GM18526 (cell line): ENCODE results near the gene BBS9.

Experiments used
- POLR2A ChIP-seq: IDR thresholded peaks from 3 replicates; pipeline ENCODE4 v1.6.1; 2011; ENCODE audit not compliant: insufficient read length; ENCODE audit errors: extremely low read depth

BBS9 gene

GRCh38 chr7:33422141-33422540 is 292.8 kb downstream of the BBS9 start:
- no peak for TF ChIP-seq POLR2A

- TF ChIP-seq POLR2A, result no peak
Measured at GRCh38 chr7:33422825-33423645, 293.7 kb downstream of the BBS9 start.

GRCh38 chr7:33423646-33424020 is 294.3 kb downstream of the BBS9 start:
- TF ChIP-seq POLR2A, result no peak

GRCh38 chr7:33425395-33425794 is 296.0 kb downstream of the BBS9 start:
- no peak for TF ChIP-seq POLR2A

DNA sequence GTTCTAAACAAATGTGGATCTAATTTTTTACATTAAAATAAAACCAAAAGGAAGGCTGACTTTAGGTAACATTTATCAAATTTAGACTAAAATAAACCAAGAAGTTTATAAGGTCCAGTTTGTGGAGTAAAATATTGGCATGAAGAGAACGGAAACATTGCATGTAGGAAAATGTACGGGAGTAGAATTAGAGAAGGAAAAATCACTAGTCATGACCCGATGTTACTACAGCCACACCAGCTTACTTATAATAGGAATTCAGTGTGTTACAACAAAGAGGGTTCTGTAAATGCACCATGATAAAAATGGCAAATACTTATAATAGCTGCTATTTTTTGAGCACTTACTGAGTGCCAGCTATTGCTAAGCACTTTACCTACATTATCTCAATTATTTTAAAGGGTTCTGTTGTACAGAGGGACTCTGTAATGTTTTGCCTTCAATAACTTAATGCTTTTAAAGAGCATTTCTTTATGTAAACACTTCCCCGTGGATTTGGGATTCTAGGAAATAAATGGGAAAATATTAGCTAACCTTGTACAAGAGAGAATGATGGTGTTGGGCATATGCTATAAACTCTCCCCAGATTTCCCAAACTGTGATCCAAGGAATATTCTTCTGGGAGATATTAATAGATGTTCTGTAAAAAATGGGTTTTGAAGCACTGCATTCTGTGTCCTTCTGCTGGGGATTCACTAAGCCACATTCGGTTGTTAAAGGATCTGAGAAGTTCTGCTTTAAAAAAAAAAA is 296.7 kb downstream of the BBS9 start:
- TF ChIP-seq POLR2A, result no peak

DNA sequence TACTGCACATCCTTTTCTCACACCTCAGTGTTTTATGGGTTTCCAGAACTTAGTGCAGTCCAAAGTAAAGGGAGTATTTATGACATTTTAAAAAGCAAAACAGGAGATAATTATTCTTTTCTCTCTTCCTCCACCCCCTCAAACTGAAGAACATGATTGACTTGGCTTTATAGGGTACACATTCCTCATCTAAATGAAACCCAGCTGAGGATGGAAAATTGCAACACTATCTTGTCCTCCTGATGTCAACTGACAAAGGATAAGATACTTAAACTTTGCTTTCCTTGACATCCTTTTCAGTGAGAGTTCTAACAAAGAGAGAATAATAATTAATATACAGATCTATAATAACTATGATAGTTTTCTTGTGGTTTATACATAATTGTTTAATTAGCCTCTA is 299.1 kb downstream of the BBS9 start:
- no peak for TF ChIP-seq POLR2A

DNA sequence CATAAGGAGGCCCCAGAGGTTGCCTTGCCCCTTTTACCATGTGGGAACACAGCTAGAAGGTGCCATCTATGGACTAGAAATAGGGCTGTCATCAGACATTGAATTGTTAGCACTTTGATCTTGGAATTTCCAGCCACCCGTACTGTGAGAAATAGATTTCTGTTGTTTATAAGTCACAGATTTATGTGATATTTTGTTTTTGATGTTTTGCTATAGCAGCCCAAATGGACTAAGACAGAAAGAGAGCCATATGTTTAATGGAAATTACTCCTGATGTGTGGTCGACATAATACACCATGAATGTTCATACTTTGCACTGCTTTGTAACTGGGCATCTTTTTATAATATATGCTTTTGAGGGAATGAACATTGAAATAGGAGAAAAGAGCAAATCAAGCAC is 302.2 kb downstream of the BBS9 start:
- TF ChIP-seq POLR2A, result no peak

GRCh38 chr7:33432821-33433220 is 303.5 kb downstream of the BBS9 start:
- no peak for TF ChIP-seq POLR2A

DNA sequence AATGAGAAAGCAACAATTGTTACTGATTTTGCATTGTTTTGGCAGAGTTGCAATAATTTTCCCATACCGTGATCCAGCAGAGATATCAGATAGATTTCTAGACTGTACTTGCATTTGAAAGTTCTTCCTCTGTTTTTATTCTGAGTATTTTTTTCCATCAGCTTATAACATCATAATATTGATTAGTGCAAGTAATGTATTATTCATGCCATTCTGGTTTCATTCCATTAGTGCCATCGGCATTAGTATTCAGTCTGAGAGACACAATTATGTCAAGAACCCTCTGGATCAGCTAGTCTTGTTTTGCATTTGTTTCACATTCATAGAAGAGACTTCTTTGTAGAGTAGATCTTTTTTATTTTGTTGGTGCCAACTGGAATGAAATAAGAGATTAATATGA is 304.0 kb downstream of the BBS9 start:
- TF ChIP-seq POLR2A, result no peak

GRCh38 chr7:33444511-33444910 is 315.1 kb downstream of the BBS9 start:
- no peak for TF ChIP-seq POLR2A

GRCh38 chr7:33446551-33446950 is 317.2 kb downstream of the BBS9 start:
- no peak for TF ChIP-seq POLR2A

GRCh38 chr7:33448035-33448434 is 318.7 kb downstream of the BBS9 start:
- TF ChIP-seq POLR2A, result no peak

- TF ChIP-seq POLR2A, result no peak
Measured at GRCh38 chr7:33449847-33450246, 320.5 kb downstream of the BBS9 start.

DNA sequence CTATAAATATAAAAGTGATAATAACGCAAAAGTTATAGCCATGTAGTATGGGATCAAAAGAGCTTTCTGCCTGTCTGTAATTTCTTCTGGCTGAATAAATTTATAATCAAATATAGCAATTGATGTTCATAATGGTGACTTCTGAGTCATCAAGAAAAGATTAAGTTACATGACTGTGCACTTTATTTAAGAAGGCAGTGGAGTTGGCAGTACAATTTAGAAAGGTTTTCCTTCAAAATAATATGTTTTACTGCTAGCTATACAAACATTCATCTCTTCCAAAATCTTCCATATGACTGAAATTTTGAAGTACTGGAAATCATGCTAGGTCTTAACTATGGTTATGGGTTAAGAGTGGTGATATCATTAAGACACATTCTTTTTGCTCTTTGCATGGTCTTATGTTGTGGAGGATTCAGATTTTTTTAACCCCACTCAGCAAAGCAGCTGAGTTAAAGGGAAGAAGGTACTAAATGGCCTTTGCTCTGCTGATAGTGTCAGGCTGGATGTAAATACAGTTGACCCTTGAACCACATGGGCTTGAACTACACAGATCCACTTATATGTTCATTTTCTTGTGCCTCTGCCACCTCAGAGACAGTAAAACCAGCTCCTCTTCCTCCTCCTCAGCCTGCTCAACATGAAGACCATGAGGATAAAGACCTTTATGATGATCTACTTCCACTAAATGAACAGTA is 323.6 kb downstream of the BBS9 start:
- no peak for TF ChIP-seq POLR2A

- no peak for TF ChIP-seq POLR2A
Measured at GRCh38 chr7:33457039-33457438, 327.7 kb downstream of the BBS9 start.

- TF ChIP-seq POLR2A, result no peak
Measured at GRCh38 chr7:33458581-33458980, 329.2 kb downstream of the BBS9 start.
